Activated CD4-positive, alpha-beta T cell treated with anti-CD3 and anti-CD28 coated beads, Interleukin-2, Interleukin-6, amounts not matched to agents 100 ng/mL and 50 ng/mL, durations not matched to agents 16 hours and 8 hours (primary cell): Measurements from ENCODE around the gene ADORA1.

ENCODE experiments used
- DNase-seq: peaks from one replicate; pipeline ENCODE4 v3.0.0-alpha.2; 2020

The ADORA1 gene

GRCh38 chr1:203127666-203128430, at the start of gene ADORA1:
Gene ADORA1, plus strand, starts transcription at chr1:203127726. Its CDS starts 1,116 bp downstream, at chr1:203128842.
- DNase-seq = no peak

- no peak for DNase-seq
These were observed 49.6 kb upstream of the ADORA1 start for GRCh38 chr1:203077956-203078355.

- no peak for DNase-seq
These were observed 49.0 kb upstream of the ADORA1 start for GRCh38 chr1:203078478-203078877.

GRCh38 chr1:203080456-203080855, 47.1 kb upstream of the ADORA1 start:
- no peak for DNase-seq

- DNase-seq = no peak
These were observed 45.9 kb upstream of the ADORA1 start for GRCh38 chr1:203081465-203082230.

GRCh38 chr1:203082231-203082505, 45.4 kb upstream of the ADORA1 start:
- DNase-seq = no peak

- no peak for DNase-seq
These were observed 44.7 kb upstream of the ADORA1 start for GRCh38 chr1:203082571-203083462.

GRCh38 chr1:203083463-203083921, 44.0 kb upstream of the ADORA1 start:
- no peak for DNase-seq

- peak; percentile 51 for DNase-seq
These were observed 42.7 kb upstream of the ADORA1 start for GRCh38 chr1:203084588-203085527.

GRCh38 chr1:203085528-203086406, 41.8 kb upstream of the ADORA1 start, which contains the start of gene MYOG:
Gene MYOG, minus strand, starts transcription at chr1:203086012. Its CDS starts 51 bp downstream, at chr1:203085961.
- DNase-seq = no peak

- DNase-seq = no peak
These were observed 40.3 kb upstream of the ADORA1 start for GRCh38 chr1:203086992-203087763.

GRCh38 chr1:203088441-203088840, 39.1 kb upstream of the ADORA1 start:
- no peak for DNase-seq

- DNase-seq = no peak
These were observed 38.4 kb upstream of the ADORA1 start for GRCh38 chr1:203089001-203089650.

- no peak for DNase-seq
These were observed 37.9 kb upstream of the ADORA1 start for GRCh38 chr1:203089651-203090045.

GRCh38 chr1:203090421-203091198, 36.9 kb upstream of the ADORA1 start:
- DNase-seq = no peak

GRCh38 chr1:203091199-203091477, 36.4 kb upstream of the ADORA1 start:
- no peak for DNase-seq

GRCh38 chr1:203091761-203092330, 35.7 kb upstream of the ADORA1 start:
- no peak for DNase-seq

GRCh38 chr1:203093754-203094410, 33.6 kb upstream of the ADORA1 start:
- DNase-seq = no peak
